SH-SY5Y (cell line): ENCODE measurements around the gene MT4.
A peak's percentile ranks its signal among the peaks of the same experiment; 100 is the strongest.

Source experiments
- GATA2 ChIP-seq: IDR thresholded peaks from 2 replicates; pipeline ENCODE4 v1.6.1; 2011; ENCODE audit warnings: mild to moderate bottlenecking, low read depth, low read length
- GATA3 ChIP-seq: IDR thresholded peaks from 2 replicates; pipeline ENCODE4 v1.6.1; 2011; ENCODE audit warnings: low read depth, mild to moderate bottlenecking, low read length, moderate library complexity

The MT4 gene

DNA sequence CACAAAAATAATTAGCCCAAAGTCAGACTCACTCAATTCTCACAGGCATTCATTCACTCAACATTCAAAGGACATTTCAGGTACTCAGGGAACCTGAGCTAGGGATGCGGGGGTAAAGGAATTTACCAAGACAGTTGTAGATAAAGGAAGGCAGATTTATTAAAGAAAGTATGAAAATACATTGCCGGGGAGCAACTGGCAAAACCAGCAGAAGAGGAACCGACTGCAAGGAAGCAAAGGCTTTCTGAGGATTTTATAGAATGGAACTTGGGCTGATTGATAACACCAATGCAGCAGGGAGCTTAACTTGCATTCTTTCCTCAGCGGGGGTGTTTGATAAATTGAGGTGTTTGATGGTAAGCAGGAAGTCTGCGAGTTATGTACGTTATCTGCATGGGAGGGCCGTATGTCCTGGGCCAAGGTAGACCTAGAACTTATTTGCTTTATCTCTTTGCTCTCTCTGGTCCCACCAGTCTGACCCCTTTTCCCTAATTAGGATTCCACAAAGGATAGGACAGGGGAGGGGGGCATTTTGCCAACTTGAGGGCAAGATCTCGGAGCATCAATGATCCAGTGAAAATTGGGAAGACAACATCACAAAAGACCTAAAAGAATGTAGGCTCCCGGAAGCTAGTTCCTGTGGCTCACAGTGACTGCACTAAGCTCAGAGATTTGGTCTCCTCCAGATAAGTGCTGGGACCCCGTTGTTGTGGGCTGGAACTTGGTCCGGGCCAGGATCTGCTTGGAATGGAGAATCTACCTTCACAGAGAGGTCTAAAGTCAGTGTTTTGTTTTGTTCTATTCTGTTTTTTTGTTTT is 18.7 kb downstream of the MT4 start:
- no peak for TF ChIP-seq GATA2
- no peak for TF ChIP-seq GATA3

DNA sequence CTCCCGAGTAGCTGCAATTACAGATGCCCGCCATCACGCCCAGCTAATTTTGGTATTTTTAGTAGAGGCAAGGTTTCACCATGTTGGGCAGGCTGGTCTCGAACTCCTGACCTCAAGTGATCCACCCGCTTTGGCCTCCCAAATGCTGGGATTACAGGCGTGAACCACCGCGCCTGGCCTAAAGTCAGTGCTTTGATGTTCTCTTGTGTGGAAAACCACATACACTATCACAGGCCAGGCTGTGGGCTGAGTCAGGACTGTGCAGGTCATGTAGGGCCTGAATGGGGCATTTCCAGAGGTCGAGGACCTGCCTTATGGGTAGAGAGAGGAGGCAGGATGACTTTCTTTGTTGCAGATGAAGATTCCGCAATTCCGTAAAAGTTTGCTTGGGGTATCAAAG is 19.4 kb downstream of the MT4 start:
- TF ChIP-seq GATA2, result no peak

DNA sequence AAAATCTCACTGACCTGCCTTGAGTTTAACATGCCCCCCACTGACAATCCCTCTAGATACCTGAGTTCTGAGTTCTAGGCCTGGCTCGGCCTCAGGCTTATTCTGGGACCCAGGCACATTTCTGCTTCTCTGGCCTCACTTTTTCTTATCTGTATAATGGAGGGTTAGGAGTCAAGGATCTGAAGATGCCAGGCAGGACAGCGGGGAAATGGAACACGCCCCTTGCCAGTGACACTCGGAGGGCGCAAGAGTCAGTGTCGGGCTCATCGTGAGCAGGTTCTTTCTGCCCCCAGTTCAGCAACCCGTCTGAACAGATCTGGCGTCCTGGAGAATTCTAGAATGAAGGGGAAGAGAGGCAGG is 23.9 kb downstream of the MT4 start:
- TF ChIP-seq GATA3, result no peak
- no peak for TF ChIP-seq GATA2

DNA sequence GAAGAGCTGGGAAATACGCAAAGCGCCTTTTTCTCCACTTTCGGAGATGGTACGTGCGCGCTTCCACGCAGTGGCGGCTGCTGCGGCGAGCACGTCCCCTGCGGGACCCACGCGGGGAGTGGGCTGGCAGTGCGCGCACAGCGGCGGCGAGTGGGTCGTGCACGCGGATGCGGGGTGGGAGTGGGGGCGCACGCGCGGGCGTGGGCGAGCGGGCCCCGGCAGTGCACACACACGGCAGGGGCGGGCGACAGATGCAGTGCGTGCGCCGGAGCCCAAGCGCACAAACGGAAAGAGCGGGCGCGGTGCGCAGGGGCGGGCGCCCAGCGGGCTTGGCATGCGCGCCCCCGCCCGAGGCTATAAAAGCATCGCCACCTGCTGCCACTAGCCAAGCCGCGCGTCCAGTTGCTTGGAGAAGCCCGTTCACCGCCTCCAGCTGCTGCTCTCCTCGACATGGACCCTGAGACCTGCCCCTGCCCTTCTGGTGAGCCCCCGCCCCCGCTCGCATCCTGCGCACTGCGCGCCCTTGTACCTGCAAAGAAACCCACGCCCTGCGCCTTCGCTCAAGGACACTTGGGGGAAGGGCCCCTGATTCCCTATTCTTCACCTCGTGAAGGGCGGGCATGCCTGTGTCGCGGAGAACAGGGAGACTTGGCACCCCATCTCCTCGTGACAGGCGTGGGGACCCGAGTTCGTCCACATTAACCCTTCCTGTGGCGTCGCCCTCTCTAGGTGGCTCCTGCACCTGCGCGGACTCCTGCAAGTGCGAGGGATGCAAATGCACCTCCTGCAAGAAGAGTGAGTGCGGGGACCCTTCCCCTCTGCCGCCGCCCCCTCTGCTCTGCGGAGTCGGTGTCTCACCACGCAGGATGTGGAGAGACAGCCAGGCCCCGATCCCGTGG is 24.5 kb downstream of the MT4 start, which contains the start of gene MT3:
MT3 (plus strand) TSS at position 388 of the 899 bp plus-strand sequence; CDS start at position 451, 63 bp downstream.
- TF ChIP-seq GATA3 (no peak), GATA2 (no peak)

DNA sequence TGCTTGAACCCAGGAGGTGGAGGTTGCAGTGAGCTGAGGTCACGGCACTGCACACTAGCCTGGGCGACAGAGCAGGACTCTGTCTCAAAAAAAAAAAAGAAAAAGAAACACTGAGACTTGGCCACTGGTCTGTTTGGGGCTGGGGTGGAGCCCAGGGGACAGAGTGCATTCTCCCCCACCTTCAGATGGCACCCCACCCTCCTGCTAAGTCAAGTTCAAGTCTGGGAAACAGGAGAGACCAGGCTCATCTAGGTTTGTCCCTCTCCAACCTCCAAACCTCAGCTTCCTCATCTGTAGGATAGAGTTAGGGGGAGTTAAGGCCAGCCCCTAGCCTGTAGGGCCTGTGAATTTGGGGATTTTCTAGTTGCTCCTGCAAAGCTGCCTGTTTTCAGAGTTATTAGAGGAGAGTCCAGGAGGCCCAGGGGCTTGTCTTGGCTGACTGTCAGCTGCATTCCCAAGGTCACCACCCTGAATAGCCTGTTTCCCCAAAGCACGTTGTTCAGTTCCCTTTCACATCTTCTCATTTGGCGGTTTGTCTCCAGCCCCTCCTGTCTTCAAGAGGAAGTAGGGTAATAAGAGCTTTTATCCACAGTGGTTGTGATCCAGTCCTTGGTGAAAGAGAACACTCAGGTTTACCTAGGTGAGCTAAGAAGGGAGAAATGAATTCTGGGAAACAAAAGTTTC is 26.6 kb downstream of the MT4 start:
- TF ChIP-seq GATA2 (no peak), GATA3 (no peak)

DNA sequence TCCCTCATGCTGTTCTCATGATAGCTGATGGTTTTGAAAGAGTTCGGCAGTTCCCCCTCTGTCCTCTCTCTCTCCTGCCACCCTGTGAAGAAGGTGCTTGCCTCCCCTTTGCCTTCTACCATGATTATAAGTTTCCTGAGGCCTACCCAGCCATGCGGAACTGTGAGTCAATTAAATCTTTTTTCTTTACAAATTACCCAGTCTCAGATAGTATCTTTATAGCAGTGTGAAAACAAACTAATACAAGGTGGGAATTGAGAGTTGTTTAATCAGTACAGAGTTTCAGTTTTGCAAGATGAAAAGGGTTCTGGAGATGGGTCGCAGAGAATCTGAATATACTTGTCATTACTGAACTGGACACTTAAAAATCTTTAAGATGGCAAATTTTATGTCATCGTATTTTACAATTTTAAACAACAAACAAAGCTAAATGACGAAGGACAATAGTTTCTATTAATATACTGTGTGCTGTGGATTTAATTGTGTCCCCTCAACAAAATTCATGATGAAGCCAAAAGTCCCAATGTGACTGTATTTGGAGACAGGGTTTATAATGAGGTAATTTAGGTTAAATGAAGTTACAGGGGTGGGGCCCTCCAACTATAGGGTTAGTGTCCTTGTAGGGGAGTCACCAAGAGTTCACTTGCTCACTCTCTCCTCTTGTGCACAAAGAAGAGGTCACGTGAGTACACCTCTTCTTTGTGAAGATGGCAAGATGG is 28.9 kb downstream of the MT4 start:
- TF ChIP-seq GATA2 (no peak), GATA3 (no peak)

DNA sequence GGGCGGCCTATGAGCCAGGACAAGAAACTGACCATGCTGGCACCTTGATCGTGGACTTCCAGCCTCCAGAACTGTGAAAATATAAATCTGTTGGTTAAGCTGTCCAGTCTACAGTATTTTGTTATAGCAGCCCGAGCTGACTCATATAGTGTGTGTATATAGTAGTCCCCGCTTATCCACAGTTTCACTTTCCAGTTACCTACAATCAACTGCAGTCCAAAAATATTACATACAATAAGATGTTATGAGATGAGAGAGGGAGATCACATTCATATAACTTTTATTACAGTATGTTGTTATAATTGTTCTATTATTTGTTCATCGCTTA is 29.4 kb downstream of the MT4 start:
- TF ChIP-seq GATA3, result no peak
- TF ChIP-seq GATA2, result no peak

DNA sequence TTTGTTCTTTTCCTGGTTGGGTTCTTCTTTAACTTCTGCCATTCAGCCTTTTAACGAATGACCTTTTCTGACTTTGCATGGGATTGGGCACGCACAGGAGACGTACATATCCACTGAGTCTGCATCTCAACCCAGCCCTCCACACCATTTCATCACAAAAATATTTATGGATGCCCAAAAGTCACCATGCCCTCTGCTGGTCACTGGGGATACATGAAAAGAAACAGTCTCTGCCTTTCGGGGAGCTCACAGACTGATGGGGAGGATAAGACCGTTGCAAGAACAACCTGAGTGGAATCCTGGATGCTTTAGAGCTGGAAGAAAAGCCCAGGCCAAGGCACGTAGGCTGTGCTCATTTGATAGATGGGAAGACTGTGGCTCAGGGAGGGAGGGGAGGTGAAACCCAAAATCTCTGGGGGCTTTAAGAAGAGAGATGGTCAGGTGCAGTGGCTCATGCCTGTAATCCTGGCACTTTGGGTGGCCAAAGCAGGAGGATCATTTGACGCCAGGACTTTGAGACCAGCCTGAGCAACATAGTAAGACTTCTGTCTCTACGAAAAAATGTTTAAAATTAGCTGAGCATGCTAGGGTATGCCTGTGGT is 35.6 kb downstream of the MT4 start:
- no peak for TF ChIP-seq GATA3
- peak; percentile 64 for TF ChIP-seq GATA2

DNA sequence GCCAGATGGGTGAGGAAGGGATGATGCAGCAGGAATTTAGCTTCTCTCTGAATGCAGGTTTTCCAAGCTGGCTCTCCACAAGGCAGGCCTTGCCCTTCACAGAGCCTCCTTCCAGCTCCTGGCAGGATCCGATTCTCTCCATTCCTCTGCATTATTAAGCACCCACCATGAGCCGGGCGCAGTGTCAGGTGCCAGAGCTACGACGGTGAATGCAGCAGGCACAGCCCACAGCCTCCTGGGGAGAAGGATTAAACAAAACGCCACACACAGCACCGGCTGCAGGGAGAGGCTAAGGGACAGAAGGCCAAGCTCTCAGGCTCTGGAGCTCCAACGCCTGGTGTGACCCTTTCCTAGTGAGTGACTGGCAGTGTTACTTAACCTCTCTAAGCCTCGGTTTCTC is 36.5 kb downstream of the MT4 start:
- TF ChIP-seq GATA2 (no peak), GATA3 (no peak)

DNA sequence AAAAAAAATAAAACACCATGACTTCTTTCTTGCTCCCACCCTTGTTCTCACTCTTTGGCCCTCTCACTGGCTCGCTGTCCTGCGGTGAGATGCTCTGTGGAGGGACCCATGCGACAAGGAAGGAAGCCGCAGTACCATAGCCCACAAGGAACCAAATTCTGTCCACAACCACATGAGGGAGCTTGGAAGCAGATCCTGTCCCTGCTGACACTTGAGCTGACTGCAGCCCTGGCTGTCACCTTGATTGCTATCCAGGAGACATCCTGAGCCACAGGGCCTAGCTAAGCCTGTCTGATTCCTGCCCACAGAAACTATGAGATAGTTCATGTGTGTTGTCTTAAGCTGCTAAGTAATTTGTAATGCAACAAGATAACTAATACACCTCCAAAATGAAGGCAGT is 38.7 kb downstream of the MT4 start:
- TF ChIP-seq GATA3, result no peak
- TF ChIP-seq GATA2, result no peak

DNA sequence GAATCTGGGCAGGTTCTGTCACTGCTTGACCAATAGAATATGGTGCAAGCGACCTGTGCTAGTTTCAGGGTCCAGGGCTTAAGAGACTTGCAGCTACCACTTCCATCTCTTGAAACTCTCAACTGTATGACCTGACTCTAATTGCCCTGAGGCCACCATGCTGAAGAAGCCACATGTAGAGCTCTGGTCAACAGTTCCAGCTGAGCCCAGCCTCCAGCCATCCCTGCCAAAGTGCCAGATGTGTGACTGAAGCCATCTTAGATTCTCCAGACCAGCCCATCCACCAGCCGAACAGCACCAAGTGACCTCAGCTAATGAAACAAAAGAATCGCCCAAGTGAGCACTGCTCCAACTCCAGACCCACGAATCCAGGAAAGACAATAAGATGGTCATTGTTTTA is 40.1 kb downstream of the MT4 start:
- TF ChIP-seq GATA3, result no peak
- TF ChIP-seq GATA2, result no peak

DNA sequence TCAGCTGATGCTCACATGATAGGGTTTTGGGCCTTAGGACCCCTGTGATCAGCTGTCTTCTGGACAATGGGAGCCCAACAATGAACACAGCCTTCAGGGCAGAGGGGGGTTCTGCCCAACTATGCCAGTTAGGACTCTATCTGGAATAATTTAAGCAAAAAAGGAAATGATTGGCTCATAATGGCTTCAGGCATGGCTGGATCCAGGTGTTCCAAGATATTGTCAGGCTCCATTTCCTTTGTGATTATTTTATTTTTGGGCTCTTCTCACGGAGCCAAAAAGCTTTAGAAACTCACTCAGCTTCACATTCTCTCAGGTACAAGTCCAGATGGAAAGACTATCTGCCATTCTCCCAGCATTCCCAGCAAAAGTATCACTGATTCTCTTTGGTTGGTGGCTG is 40.6 kb downstream of the MT4 start:
- no peak for TF ChIP-seq GATA2
- TF ChIP-seq GATA3, result no peak

DNA sequence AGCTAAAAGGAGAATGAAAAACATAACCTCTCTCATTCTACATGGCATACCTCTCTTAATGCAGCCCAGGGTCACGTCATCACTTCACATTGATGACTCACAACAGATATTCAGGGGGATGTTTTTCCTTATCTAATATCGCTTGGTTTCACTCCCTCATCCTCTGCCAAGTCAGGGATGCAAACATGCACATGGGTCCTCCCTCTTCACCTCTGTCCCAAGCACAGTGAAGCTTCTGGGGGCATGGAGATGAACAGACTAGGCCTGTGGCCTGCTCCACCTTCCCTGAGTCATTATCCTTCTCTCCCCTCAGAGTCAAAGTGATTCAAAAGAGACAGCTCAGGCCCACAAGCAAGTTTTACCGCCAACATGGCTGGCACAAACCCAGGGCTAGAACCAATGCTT is 41.2 kb downstream of the MT4 start:
- TF ChIP-seq GATA2, result no peak

DNA sequence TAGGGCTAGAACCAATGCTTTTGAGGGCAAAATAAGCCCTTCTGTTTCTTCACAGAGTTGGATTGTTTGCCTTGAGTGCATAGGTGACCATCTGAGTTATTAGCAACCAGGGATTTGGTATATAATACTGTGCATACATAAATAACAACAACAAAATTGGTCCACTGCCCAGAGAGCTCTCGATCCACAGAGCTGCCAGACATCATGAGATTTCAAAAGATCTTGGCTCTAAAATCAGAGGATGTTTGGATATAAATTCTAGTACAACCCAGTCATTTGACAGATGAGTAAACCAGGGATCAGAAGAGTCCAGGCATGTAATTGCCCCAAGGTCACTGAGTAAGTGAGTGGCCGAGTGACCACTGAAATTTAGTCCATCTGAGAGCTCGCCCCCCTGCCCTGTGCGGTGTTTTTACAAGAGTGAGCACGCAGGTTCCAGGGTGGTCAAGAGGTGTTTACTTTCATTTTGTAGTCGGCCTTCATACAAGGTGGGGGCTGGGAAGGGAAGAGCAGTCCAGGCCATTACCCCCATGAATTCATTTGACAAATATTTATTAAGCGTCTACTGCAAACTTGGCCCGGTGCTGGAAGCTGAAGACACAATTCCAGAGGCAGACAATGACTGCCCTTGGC is 41.7 kb downstream of the MT4 start:
- TF ChIP-seq GATA2, result no peak
- TF ChIP-seq GATA3, result no peak

DNA sequence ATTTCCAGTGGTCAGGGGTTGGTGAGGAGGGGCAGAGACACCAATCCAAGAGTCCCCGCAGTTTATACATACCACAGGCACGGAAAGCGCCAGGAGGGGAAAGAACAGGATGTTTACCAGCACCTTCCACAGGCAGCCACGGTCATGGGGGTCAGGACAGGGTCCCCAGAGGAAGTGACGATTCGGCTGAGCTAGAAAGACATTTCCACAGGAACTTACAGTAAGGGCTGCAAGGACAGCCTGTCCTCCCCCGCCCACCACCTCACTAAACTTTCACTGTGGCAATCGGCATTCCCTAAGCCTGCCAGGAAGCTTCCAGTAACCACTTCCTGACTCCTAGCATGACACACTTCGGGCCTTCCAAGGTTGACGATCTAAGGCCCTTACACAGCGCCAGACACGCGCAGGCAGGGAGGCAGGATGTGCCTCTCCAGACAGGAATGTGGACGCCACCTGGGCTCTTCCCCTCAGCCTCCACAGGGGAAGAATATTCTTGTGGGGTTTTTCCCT is 42.3 kb downstream of the MT4 start:
- TF ChIP-seq GATA3 (no peak), GATA2 (no peak)
